ENCODE results near the gene PTCD1. TPM values are rescaled to one million over a fixed set of nuclear protein-coding genes. Genes with fewer than 3 reads are reported as not detected.
A peak's percentile ranks its signal among the peaks of the same experiment; 100 is the strongest.

Gene PTCD1
- total RNA-seq, 1 donor: 8.2 TPM

DNA sequence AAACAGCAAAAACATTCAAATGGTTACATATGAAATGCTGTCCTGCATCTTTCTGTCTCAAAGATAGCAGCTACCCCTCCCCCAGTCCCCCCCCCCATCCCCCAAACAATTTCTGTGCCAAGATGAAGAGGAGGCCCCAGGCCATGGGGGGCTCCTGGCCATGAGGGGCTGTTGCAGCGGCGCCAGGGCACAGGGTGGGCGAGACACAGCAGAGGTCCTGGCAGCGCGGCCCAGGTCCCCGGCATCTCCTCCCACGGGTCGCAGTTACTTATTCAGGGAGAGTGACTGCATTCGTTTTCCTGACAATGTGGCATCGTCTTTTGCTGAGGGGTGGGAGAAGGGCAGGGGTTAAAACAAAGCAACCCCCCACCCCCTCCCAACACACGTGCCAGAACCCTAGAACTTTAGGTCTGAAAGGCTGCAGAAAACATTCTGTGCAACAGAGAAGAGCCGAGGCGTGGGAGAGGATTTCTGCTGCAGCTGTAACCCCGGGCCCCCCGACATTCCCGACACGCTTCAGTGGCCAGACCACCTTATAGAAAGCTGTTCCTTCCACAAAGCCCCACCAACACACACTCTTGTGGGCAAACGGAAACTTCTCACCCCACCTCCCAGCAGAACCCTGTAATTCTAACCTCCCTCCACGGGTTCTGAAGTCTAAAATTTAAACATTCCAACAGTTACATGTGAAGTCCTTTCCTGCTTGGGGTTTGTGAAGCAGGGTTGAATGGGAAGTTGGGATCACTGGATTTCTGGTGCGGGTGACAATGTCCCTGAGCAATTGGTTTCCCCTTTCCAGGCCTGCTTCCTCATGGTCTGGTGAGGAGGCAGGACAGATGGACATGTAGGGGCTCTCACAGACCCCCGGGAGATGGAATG is 41.9 kb downstream of the PTCD1 start:
- no peak for DNase-seq (ENCODE audit: low read depth)
- TF ChIP-seq, protein P1, sequence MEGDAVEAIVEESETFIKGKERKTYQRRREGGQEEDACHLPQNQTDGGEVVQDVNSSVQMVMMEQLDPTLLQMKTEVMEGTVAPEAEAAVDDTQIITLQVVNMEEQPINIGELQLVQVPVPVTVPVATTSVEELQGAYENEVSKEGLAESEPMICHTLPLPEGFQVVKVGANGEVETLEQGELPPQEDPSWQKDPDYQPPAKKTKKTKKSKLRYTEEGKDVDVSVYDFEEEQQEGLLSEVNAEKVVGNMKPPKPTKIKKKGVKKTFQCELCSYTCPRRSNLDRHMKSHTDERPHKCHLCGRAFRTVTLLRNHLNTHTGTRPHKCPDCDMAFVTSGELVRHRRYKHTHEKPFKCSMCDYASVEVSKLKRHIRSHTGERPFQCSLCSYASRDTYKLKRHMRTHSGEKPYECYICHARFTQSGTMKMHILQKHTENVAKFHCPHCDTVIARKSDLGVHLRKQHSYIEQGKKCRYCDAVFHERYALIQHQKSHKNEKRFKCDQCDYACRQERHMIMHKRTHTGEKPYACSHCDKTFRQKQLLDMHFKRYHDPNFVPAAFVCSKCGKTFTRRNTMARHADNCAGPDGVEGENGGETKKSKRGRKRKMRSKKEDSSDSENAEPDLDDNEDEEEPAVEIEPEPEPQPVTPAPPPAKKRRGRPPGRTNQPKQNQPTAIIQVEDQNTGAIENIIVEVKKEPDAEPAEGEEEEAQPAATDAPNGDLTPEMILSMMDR (IDR thresholded peaks at IDR 0.05; ENCODE audit: insufficient read depth, low read depth, low read length): no peak

DNA sequence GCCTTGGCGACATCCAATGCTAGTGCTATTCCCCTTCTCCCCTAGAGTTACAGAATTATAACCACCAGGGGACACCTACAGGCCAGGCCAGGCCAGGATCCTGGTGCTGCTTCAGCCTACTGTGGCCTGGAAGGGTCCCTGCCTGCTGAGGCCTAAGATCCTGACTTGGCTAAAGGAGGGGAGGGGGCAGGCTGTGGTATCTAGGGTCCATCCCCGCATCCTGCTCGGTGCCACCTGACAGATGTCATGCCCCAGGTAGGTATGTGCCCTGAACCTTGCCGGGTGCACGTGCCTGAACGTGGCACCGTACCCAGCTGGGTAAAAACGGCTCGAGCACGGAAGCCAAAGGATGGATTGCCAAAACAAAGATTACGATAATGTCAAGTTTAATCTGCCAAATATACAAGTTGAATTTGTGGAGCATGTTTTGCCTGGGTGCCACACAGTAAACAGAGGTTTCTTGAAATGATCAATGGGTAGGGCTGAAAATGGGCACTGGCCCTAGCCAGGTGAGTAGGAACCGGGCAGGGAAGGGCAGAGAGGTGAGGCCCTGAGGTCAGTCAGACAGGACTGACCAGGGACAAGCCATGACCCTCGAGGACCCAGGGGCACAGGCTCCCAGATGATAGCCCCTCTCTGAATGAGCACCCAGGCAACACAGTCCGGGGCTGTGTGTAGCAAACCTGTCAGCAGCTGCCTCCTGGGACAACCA is 42.8 kb downstream of the PTCD1 start:
- no peak for DNase-seq (ENCODE audit: low read depth)

More for the DNA sequence above, 41.9 kb downstream of the PTCD1 start:
- H3K4me3 ChIP-seq (ENCODE audit: low read depth, low read length): no peak overlapping the region

DNA sequence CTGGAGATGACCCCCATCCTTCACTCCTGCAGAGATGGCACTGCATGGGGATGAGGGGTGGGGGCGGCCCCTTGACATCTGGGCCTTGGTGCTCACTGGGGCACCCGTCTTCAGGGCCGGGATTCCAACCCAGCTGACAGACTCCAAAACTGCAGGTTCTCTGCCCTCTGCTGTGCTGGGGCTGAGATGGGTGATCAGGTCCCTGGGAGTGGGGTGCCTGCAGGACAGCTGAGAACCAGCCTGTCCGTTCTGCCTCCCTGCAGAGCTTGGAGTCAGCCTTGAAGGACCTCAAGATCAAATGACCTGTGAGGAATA is 44.5 kb downstream of the PTCD1 start:
- no peak overlapping the region for H3K4me3 ChIP-seq (ENCODE audit: low read depth, low read length)
- DNase-seq (ENCODE audit: low read depth): no peak
- TF ChIP-seq, protein P1 (IDR thresholded peaks at IDR 0.05; ENCODE audit: insufficient read depth, low read depth, low read length): no peak

More for the DNA sequence above, 42.8 kb downstream of the PTCD1 start:
- TF ChIP-seq, protein P1 (IDR thresholded peaks at IDR 0.05; ENCODE audit: insufficient read depth, low read depth, low read length): no peak
- H3K4me3 ChIP-seq (ENCODE audit: low read depth, low read length): no peak overlapping the region

DNA sequence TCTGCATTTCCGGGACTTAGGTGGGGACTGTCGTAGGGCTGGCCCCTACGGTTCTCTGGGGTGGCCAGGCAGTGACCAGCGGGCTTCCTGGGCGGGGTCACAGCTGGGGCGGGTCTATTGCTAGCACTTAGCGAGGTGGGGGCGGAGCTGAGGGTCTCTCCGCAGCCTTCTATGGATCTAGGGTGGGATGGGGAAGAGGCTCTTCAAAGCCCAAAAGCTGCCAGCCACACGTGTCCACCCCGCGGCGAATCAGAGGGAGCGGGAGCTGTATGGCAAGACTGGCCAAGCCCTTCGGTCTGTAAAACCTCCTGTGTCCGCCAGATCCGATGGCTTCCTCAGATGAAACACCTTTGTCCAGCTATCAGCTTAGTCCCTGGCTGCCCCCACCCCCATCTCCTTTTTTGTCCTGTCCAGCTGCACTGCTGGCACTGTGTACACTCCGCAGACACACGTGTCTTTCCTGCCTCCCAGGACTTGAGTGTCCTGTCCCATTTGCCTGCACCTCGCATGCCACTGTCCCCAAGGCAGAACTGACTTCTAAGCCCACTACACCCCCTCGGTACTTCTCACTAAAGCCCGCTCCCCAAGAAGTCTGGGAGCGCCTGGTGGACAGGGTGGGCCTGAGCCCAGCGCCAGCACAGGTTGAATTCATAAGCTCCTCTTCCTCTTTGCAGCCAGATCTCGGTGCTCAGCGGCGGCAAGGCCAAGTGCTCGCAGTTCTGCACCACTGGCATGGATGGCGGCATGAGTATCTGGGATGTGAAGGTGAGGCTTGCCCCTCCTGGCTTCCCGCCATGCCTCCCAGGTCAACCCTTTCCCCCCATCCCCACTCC is 45.0 kb downstream of the PTCD1 start:
- H3K4me3 ChIP-seq (ENCODE audit: low read depth, low read length): peak overlapping the region; percentile 41
- DNase-seq (ENCODE audit: low read depth): no peak

DNA sequence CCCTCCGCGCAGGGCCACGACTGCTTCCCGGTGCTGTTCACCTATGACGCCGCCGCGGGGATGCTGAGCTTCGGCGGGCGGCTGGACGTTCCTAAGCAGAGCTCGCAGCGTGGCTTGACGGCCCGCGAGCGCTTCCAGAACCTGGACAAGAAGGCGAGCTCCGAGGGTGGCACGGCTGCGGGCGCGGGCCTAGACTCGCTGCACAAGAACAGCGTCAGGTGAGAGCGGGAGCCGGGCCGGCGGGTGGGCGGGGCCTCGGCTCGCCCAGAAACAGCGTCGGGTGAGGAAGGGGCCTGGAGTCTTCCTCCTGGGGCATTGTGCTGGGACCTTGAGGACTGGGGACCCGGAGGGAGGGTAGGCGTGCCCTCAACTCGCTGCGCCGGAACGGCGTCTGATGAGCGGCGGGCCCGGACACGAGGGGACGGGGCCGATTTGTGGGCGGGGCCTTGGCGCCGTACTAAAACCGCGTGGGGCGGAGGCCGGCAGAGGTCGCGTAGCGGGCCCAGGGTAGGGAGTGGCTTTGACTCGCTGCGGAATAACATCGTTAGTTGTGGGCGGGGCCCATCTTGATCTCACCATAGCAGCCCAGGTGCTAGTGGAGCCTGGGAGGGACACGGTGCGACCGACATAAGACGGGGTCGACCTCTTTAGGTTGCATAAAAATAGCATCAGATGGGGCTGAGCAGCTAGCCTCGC is 45.8 kb downstream of the PTCD1 start:
- DNase-seq (ENCODE audit: low read depth): peak; percentile 60
- peak overlapping the region; percentile 41 for H3K4me3 ChIP-seq (ENCODE audit: low read depth, low read length)
- TF ChIP-seq, protein P1 (IDR thresholded peaks at IDR 0.05; ENCODE audit: insufficient read depth, low read depth, low read length): no peak

More for the DNA sequence above, 45.0 kb downstream of the PTCD1 start:
- TF ChIP-seq, protein P1 (IDR thresholded peaks at IDR 0.05; ENCODE audit: insufficient read depth, low read depth, low read length): no peak

DNA sequence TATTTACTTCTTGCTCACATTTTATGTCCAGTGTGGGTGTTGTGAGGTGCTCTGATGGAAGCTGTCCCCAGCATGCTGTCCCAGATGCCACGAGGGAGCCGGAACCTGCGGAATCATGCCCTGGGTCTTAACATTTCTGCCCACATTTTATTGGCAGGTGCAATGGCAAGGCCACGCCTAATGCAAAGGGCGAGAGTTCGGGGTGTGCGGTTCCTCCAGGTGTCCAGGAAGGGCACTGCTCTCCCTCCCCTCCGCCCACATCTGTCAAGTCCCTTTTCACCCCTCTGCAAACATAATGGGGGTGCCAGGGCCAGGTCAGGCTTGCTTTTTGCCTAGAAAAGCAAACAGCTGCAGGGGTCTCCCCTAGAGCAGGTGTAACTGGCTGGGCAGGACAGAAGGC is 46.6 kb downstream of the PTCD1 start:
- TF ChIP-seq, protein P1 (IDR thresholded peaks at IDR 0.05; ENCODE audit: insufficient read depth, low read depth, low read length): no peak
- H3K4me3 ChIP-seq (ENCODE audit: low read depth, low read length): no peak overlapping the region
- no peak for DNase-seq (ENCODE audit: low read depth)

Data from fibroblast of villous mesenchyme (primary cell).